Jurkat, Clone E6-1 (cell line): ENCODE measurements around the gene GLI2.

Source experiments
- DNase-seq: peaks from one replicate; pipeline ENCODE4 v3.0.0-alpha.2; 2011; ENCODE audit warnings: low read depth, low spot score
- H3K4me3 ChIP-seq: 2 replicates; pipeline ENCODE4 v1.5.1; 2011; ENCODE audit warnings: mild to moderate bottlenecking, low read length, control low read depth, moderate library complexity

The GLI2 gene

DNA sequence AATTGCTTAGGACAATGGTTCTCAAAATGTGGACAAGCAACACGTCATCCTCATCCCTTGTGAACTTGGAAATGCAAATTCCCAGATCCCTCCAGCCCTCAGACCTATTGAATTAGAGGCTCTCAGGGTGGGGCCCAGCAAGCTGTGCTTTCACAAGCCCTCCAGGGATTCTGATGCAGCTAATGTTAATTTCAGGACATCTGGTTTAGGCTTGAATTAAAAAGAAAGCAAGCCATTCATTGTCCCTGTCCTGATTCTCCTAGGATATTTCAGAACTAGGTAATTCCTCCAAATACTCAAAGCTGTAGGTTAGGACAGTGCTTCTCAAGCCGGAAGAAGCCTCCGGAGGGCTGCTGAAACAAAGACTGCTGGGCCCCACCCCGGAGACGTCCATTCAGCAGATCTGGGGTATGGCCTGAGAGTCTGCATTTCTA lies 26.0 kb upstream of the GLI2 start:
- H3K4me3 ChIP-seq = no peak overlapping the region
- no peak for DNase-seq

DNA sequence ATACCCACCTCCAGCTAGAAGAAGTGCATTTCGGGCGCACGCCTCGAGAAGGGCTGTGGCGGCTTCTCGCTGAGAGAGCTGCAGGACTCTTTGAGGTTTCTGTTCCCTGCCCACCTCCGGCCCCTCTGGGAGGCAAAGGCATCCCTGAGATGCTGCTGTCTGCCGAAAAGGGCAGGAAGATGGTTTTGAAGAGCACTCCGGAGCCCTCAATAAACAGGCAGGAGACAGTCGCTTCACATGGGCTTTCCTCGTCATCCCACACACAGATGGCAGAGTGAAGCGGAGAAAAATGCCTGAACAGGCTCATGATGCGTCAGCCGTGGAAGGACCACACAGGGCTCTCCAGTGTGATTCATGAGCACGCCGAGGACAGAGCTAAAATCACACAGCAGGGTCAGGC lies 25.4 kb upstream of the GLI2 start:
- DNase-seq = no peak
- H3K4me3 ChIP-seq = no peak overlapping the region

DNA sequence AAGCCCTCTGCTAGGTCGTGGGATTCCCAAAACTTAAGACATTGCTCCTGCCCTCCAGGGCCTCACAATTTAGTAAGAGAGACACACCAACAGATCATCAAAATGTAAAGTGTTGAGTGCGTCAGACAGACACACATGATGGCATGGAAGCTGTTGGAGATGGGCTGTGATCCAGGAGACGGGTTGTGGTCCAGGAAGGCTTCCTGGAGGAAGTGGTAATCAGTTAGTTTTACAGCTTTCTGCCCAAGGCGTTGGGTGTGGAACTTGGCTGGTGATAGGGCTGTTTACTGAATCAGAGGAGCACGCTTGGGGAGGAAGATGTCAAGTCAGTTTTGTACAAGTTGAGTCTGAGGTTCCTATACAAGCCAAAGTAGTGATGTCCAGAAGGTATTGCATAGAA lies 24.0 kb upstream of the GLI2 start:
- DNase-seq = no peak
- H3K4me3 ChIP-seq = no peak overlapping the region

DNA sequence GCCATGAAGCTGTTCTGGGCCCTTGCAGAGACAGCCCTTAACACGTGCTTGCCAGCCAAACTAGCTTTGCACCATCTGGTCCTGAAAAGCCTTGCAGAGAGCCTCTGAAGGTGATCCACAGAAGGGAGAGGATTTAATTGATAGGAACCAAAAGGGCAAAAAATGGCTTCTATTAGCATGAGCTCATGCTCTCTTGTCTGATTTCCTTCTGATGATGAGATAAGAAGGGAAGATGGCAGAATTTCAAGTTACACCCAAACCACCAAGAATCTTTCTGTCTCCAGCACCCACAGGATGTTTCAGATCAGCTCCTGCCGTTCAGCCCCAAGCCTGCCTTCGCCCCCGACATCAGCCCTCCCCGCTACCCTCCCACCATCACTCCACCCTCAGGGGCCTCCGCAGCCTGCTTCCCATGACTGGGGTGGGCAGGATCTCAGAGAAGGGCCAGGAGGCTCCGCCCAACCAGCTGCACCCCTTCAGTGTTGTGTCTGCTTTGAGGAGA lies 23.4 kb upstream of the GLI2 start:
- peak; percentile 82 for DNase-seq
- no peak overlapping the region for H3K4me3 ChIP-seq

DNA sequence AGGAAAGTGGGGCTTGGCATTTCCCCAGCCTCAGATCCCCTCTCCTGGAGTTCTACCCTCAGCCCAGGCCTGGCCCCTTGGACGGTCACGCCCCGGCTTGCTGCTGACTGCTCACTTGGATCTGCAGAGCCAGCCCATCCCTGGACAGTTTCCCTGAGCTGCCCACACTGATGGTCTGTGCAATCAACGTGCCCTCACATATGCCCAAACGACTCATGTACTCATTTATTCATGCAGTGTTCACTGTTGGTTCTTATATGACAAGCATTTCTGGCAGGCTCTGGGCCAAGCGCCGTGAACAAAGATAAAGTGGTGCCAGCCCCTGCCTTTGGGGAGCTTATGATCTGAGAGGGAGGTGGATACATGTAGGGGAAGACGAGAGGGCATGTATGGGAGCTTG lies 20.3 kb upstream of the GLI2 start:
- no peak for DNase-seq
- no peak overlapping the region for H3K4me3 ChIP-seq

DNA sequence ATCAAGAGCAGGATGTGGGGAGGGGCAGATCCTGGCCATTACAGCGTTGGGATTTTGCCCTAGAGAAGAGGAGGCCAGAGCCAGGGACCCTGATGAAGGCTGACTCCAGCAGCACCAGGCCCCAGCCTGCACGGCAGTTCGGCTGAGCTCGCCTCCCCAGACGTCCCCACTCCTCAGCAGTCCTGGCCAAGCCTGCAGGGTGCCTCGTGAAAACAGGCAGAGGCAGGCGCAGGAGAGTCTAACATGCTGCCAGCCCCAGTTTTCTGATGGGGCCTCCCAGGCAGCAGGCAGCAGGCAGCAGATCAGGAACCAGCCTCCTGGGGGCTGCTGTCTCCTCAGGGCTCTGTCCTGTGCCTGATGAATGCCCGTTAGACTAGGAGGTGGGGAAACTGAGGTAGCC lies 19.7 kb upstream of the GLI2 start:
- DNase-seq = no peak
- no peak overlapping the region for H3K4me3 ChIP-seq

DNA sequence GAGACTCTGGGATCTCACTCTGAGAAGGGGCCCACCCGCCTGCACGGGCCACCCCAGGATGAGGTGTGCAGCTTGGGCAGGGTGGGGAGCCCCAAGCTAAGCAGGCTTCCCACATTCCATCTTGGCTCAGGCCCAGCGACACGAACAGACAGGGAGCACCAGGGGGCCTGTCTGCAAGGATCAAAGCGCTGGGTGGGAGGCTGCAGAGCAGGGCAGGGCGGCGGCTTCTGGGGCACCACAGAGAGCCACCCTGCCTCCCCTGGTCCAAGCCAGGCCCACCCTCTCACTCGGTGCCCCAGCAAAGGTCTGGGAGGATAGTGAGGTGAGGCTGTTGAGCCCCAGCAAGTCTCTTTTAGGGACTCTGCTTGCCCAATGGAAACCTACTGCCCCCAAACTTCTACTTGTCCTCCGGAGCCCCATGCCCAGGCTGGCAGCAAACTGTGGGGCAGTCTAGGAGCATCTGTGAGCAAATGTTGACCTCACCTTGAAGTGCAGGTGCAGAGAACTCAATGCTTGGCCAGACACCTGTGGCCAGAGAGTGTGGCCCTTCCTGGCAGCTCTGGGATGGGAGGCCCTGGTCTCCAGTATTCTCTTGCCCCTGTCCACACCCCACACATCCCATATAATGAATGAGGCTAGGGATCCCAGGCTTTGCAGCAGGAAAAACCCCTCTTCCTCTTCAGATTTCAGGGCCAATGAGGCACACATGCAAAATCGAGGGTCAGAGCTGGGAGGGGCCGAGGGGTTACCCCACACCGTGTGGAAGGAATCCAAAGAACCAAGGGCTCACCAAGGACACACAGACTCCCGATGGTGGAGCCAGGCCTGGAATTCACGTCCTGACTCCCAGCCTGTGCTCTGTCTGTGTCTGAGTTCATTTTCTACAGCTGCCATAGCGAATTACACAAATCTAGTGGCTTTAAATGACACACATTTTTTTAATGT lies 18.8 kb upstream of the GLI2 start:
- no peak for DNase-seq
- H3K4me3 ChIP-seq = no peak overlapping the region

DNA sequence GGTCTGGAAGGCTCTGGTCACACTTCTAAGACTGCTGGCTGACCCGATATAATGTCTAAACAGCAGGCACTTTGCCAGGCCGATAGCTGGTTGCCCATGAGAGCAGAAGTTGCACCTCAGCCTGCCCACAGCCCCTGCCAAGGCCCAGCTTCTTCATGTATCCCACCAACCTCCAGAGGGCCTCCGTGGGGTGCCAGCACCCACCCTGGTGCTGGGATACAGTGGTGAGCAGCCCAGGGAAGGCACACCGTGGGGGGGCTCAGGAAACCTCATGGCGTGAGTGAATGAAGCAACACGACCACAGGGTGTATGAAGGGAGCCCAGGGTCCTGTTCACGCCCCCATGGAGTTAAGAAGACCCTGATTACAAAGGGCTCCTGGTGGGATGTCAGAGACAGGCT lies 16.2 kb upstream of the GLI2 start:
- DNase-seq = no peak
- no peak overlapping the region for H3K4me3 ChIP-seq

DNA sequence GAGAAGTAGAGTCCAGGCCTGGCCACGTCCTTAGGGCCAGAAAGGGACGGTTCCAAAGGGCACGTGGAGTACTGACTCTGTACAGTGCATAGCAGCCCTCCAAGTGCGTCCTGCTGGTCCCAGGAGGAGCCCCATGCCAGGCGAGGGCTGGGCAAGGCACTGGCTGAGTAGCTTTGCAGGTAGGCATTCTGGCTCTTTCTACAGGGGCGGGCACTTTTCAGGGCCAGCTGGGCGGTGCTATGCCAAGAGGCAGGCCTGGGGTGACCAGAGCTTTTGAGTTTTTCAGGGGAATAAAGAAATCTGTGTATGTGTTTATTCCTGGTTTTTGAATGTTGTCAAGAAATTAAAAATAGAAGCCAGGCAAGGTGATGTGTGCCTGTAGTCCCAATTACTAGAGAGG lies 15.4 kb upstream of the GLI2 start:
- no peak for DNase-seq

DNA sequence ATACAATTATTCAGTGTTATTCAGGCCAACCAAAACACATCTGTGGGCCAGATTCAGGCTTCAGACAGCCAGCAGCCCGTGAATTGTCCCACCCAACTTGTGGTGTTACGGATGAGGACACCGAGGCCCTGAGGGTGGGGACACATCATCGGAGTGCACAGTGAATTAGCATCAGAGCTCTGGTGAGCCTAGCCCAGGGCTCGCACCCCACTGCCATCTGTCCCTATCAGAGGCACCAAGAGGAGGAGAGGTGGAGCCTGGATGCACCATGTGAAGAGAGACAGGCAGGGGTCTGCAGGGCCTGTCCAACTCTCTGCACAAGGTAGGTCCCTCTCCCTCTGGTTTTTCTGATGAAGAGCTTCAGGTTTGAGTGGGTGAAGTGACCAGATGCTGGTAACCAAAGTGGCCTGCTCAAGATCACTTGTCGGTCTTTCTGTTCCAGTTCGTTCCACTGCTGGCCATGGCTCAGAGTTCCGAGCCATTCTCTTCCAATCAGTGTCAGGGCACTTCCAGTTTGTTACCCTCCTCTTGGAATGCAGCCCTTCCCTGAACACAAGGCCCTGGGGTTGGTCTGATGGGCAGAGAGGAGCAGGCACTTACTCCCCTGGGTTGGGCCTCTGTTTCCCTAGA lies 14.8 kb upstream of the GLI2 start:
- no peak for DNase-seq
- H3K4me3 ChIP-seq = no peak overlapping the region

More for the DNA sequence above, 15.4 kb upstream of the GLI2 start:
- no peak overlapping the region for H3K4me3 ChIP-seq

DNA sequence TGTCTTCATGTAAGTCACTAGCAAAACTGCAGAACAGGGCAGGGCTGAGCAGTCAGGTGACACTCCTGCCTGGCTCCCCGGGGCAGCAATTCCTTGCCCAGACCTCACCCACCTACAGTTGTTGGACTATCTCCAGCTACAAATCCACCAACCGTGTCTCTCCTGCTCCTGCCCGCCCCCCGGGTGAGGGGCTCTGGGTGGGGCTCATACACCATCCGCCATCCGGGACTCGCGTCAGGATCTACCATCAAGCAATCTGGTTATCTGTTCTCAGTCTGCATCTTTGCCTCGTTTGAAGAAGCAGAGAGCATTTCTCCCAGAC lies 13.5 kb upstream of the GLI2 start:
- no peak for DNase-seq

DNA sequence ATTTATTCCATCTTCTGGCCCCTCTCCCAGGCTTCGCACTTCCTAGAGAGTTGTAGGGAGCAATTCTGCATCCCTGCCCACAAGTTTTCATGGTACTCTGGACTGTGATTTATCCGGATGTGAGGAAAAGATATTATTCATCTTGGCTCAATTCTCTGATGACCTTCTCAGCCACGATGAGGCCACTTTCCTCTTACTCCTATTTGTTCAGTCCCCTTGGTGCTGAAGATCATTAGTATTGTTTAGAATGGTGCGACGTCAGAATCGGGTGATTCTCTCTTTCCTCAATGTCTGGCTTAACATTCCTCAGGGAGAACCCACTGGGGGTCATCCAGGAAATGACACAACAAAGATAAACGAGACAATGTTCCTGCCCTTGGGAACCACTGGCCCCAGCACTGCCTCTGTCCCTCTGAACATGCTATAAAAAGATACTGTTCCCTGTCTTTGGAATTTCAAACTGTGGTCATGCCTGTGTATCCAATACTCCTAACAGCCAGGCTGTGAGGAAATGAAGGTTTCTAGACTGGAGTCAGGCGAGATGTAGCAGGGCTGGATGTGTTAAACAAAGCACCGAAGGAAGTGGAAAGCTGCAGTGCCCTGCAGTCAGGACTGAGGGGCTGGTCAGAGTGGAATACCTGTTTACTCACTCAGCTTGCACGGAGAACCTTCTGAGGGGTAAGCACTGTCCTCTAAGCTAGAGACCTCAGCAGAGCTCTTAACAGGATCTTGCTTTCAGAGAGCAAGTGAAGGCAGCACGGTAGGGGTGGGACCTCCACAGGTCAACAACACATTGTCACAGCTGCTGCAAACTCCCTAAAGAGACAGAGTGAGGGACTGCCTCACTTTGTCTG lies 12.9 kb upstream of the GLI2 start:
- no peak for DNase-seq

More for the DNA sequence above, 13.5 kb upstream of the GLI2 start:
- no peak overlapping the region for H3K4me3 ChIP-seq

DNA sequence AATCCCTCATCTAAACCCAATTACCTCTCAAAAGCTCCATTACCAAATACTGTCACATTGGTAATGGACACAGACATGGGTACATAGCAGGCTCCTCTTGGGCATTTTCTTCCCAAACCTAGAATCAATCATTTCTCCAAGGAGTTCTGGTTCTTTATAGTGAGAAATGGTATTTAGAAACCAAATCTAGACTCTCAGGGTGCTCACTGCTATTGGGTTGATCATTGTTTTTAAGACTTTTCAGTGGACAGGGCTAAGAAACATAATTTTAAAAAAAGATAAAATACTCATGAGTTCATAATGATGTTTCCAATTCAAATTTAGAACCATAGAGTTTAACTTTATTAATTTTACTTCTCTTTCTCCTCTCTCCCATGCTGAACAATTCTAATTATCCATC lies 9.4 kb upstream of the GLI2 start:
- H3K4me3 ChIP-seq = no peak overlapping the region
- DNase-seq = no peak

More for the DNA sequence above, 12.9 kb upstream of the GLI2 start:
- no peak overlapping the region for H3K4me3 ChIP-seq

DNA sequence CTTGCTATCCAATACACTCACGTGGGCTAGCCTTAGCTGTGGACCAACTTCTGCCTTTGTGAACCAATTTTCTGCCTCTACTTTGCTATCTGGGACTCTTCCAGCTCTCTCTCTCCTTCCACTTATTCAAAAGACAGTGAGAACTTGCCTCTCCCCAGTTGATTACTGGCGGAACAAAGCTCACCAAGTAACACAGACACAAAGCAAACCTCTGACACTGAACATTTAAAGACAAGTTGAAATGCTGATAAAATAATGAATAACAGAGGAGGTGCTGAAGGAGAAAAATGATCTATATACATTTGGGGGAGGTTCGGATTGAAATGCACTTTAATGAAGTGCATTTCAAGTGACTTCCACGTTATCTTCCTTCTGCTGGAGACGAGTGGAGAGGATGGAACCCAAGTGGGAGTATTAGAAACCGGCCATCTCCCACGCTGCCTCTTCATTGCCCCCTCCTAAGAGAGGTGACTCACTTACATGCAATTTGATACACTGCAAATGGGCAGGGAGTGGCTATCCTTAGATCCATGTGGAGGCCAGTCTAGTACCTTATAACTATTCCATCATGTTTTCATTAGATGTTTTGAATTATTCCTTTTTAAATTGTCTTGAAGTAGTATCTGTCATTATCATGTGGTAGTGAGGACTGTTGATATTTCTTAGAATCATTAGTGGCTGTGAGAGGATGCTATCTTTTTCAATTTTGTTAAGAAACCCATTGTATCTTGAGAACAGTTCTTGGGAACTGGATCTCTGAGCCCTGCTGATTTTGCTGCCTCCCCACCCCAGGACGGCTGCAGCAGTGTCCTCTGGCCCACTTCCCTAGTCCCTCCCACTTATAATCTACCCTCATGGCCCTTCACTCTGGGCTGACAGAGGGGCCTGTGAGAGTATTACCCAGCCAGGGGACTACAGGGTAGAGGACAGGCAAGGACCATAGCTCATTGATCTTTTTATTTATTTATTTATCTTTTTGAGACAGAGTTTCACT lies 6.0 kb upstream of the GLI2 start:
- no peak overlapping the region for H3K4me3 ChIP-seq
- no peak for DNase-seq

DNA sequence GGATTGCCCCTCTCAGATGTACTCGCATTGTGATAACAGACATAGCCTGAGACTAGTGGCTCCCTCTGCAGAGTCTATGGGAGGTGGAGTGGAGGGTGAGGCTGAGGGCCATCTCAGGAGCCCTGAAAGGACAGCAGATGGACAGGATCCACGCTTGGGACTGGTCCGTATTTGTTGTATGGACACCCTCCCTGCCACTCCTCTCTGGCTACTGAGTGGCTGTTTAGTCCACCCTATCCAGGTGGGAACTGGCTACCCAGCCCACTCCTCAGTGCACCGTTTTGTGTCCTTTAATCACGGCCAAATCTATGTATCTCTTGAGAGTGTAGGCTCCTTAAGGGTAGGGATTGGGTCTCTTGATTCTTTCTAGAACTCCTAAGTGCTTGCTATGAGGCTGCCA lies 4.5 kb upstream of the GLI2 start:
- DNase-seq = no peak
- no peak overlapping the region for H3K4me3 ChIP-seq

DNA sequence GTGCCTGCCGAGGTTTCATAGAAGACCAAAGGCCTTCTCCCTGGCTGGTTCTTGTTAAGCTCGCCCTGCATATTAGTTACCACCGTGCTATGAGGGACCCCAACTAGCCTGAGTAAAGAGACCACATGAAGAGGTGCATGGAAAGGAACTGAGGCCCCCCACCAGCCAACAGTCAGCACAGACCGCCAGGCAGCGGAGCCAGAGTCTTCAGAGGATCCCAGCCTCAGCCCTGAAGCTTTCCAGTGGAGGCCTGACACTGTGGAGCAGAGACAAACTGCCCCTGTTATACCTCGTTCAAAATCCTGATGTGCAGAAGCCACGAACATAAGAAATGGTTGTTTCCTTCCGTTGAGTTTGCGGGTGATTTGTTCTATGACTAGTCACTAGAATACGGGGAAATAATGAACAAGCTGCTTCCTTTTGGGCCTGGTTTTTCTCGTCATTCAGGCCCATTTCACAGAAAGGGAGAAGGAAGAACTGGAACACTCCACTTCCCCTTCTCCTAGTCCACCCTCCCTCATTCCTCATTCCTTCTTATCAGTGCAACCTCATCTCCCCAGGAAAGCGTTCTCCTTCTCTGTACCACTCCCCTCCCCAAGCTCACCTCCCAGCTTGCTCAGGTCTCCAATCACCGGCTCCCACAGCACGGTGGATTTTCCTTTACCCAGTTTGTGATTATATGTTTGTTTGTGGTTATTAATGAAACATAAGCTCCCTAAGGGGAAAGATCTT lies 3.0 kb upstream of the GLI2 start:
- H3K4me3 ChIP-seq = no peak overlapping the region
- no peak for DNase-seq

DNA sequence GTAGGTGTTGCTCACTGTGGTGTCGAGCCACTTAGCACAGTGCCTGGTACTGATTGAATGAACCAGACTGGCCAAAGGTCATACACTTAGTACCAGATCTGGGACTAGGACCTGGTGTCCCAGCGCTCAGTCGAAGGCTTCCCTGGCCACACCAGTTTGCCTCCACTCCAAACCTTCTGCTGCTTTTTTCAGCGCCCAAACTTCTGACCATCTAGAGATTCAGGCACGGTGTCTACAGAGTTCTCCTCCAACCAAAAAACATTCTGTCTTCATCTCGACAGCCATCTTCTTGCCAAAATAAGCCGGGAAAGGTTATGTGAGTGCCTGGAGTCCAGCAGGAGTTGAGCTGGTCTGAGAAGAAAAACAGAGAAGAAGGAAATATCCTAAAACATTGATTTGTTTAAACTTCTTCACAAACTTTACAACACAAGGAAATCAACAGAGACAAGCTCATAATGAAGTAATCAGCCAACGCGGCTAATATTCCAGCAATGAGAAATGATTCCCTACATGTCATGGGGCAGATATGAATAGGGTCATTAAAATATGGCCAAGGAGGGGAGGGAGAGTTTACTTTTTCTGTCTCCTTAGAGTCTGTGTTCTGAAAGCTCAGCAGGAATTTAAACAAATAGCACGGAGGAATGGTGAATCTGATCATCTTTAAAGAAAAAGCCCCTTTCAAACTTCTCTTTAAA lies 2.3 kb upstream of the GLI2 start:
- H3K4me3 ChIP-seq = no peak overlapping the region
- no peak for DNase-seq
